Raji (cell line): Measurements from ENCODE around the gene ST3GAL2.

Experiments used
- POLR2A ChIP-seq: IDR thresholded peaks from 2 replicates; pipeline ENCODE4 v1.6.1; 2011; ENCODE audit warnings: low read depth, low read length, control low read depth; ENCODE audit not compliant: insufficient read depth

ST3GAL2 gene, protein sequence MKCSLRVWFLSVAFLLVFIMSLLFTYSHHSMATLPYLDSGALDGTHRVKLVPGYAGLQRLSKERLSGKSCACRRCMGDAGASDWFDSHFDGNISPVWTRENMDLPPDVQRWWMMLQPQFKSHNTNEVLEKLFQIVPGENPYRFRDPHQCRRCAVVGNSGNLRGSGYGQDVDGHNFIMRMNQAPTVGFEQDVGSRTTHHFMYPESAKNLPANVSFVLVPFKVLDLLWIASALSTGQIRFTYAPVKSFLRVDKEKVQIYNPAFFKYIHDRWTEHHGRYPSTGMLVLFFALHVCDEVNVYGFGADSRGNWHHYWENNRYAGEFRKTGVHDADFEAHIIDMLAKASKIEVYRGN

GRCh38 chr16:70438969-70439862 is at the start of gene ST3GAL2:
Gene ST3GAL2 (minus strand): TSS chr16:70439100. CDS start chr16:70398530, 40,570 bp downstream.
- peak; percentile 57 for TF ChIP-seq POLR2A

GRCh38 chr16:70484867-70485266 is 46.0 kb upstream of the ST3GAL2 start:
- TF ChIP-seq POLR2A = no peak

- no peak for TF ChIP-seq POLR2A
These were observed 44.5 kb upstream of the ST3GAL2 start for GRCh38 chr16:70483426-70483825.

- no peak for TF ChIP-seq POLR2A
These were observed 43.7 kb upstream of the ST3GAL2 start for GRCh38 chr16:70482624-70483023.

GRCh38 chr16:70481929-70482536 is 43.1 kb upstream of the ST3GAL2 start:
- no peak for TF ChIP-seq POLR2A

DNA sequence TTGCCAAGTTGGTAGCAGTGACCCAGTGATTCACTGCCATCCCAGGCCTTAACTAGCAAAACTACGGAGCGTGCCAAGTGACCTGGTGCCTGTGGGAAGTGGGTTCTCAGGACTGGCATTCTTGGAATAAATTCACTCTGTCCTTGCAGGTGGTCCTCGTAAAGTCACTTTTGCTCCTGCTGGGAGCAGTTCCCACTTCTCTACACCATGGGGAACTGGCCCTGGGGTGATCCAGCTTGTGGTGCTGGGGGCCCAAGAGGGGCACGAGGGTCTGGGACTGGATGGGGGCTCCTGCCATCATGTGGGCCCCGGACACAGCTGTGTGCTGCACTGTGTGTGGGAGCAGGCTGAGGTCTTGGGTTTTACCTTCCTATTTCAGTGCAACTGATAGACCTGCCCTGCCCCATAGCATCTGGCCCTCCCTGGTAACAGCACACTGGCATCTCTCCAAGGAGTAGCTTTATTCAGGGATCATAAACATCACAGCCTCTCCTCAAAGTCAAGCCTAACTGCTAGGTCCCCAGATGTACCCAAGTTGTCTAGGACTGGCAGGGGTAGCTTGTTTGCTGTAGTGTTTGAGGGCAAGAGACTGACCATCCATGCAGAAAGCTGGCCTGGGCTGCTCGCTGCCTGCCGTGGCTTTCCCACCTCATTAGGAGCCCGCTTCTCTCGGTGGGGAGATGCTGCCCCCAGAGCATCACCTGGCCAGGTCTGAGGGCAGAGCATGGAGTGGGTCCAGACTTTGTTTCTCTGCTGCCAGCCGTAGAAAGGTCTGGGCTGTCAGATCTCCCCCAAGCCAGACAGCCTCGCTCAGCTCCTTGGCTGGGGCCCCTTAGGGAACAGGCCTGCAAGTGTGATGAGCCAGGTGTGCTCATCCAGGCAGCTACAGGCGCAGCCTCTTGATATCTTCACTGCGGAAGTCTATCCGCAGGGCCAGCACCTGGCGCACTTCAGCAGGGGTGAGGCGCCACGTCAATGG is 41.5 kb upstream of the ST3GAL2 start:
- TF ChIP-seq POLR2A = no peak

DNA sequence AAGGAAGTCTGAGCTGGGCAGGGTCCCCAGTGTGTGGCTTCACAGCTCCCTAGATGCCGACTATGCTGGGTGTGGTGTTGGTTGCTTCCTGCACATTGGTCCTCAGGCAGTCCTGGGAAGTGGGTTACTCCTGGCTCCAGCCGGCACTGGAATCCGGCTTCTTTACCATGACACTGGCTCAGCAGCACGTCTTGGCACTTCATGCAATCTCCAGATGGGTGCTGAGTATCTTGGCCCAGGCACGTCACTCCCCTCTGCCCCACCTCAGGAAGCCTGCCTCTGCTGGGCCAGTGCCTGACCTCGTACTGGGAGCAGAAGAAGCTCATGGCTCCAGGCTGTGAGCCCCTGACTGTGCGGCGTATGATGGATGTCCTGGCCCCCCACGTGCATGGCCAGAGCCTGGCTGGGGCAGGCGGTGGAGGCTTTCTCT is 40.0 kb upstream of the ST3GAL2 start:
- no peak for TF ChIP-seq POLR2A

- TF ChIP-seq POLR2A = no peak
These were observed 39.3 kb upstream of the ST3GAL2 start for GRCh38 chr16:70478169-70478568.

- TF ChIP-seq POLR2A = no peak
These were observed 37.5 kb upstream of the ST3GAL2 start for GRCh38 chr16:70476272-70477020.

- no peak for TF ChIP-seq POLR2A
These were observed 36.4 kb upstream of the ST3GAL2 start for GRCh38 chr16:70475054-70475871.

GRCh38 chr16:70474320-70475053 is 35.6 kb upstream of the ST3GAL2 start:
- no peak for TF ChIP-seq POLR2A
